H9 (cell line): ENCODE results near the gene ITGB3. TPM values are rescaled to one million over a fixed set of nuclear protein-coding genes. Genes with fewer than 3 reads are reported as not detected.

ENCODE experiments used
- DNase-seq: peaks from one replicate; pipeline ENCODE4 v3.0.0-alpha.2; 2017
- H2AFZ ChIP-seq: one replicate; pipeline ENCODE4 v1.6.1; 2013; ENCODE audit warnings: mild to moderate bottlenecking, low read length, control low read depth, moderate library complexity
- H2AK5ac ChIP-seq: 2 replicates; pipeline ENCODE4 v1.6.1; 2013; ENCODE audit warnings: low read length, control low read depth, mixed read lengths; ENCODE audit not compliant: insufficient read length
- H2BK120ac ChIP-seq: one replicate; pipeline ENCODE4 v1.6.1; 2013; ENCODE audit warnings: low read depth, mild to moderate bottlenecking, low read length, control low read depth, inconsistent platforms; ENCODE audit not compliant: poor library complexity, severe bottlenecking
- H2BK12ac ChIP-seq: 2 replicates; pipeline ENCODE4 v1.6.1; 2013; ENCODE audit warnings: low read length, control low read depth, mixed read lengths, low read depth; ENCODE audit not compliant: insufficient read length
- H2BK15ac ChIP-seq: 2 replicates; pipeline ENCODE4 v1.6.1; 2013; ENCODE audit warnings: low read depth, low read length, control low read depth
- H2BK20ac ChIP-seq: one replicate; pipeline ENCODE4 v1.6.1; 2013; ENCODE audit warnings: low read depth, mild to moderate bottlenecking, low read length, control low read depth, inconsistent platforms; ENCODE audit not compliant: poor library complexity, severe bottlenecking
- H2BK5ac ChIP-seq: 2 replicates; pipeline ENCODE4 v1.6.1; 2013; ENCODE audit warnings: low read length, control low read depth, mixed read lengths; ENCODE audit not compliant: insufficient read length
- H3K14ac ChIP-seq: 2 replicates; pipeline ENCODE4 v1.6.1; 2013; ENCODE audit warnings: low read length, control low read depth; ENCODE audit not compliant: insufficient read depth
- H3K18ac ChIP-seq: 2 replicates; pipeline ENCODE4 v1.6.1; 2013; ENCODE audit warnings: low read depth, mild to moderate bottlenecking, mixed read lengths, low read length, control low read depth; ENCODE audit not compliant: insufficient read length
- H3K23ac ChIP-seq: 2 replicates; pipeline ENCODE4 v1.6.1; 2013; ENCODE audit warnings: low read length, control low read depth, mixed read lengths, low read depth; ENCODE audit not compliant: insufficient read length
- H3K23me2 ChIP-seq: 2 replicates; pipeline ENCODE4 v1.6.1; 2013; ENCODE audit warnings: low read depth, mild to moderate bottlenecking, mixed read lengths, low read length, control low read depth; ENCODE audit not compliant: insufficient read length, poor library complexity, severe bottlenecking
- H3K27ac ChIP-seq: 2 replicates; pipeline ENCODE4 v1.5.1; 2013; ENCODE audit warnings: low read length, control low read depth, mixed read lengths, low read depth; ENCODE audit not compliant: insufficient read length
- H3K27me3 ChIP-seq: 2 replicates; pipeline ENCODE4 v1.6.1; 2013; ENCODE audit warnings: low read length, control low read depth, inconsistent platforms; ENCODE audit not compliant: insufficient read depth
- H3K4ac ChIP-seq: 2 replicates; pipeline ENCODE4 v1.6.1; 2013; ENCODE audit warnings: low read depth, mild to moderate bottlenecking, control low read depth, inconsistent platforms, low read length, moderate library complexity
- H3K4me1 ChIP-seq: 2 replicates; pipeline ENCODE4 v1.6.1; 2013; ENCODE audit warnings: low read length, control low read depth, inconsistent platforms; ENCODE audit not compliant: insufficient read depth
- H3K4me2 ChIP-seq: 2 replicates; pipeline ENCODE4 v1.6.1; 2013; ENCODE audit warnings: low read length, control low read depth, mixed read lengths; ENCODE audit not compliant: insufficient read length, insufficient read depth
- H3K56ac ChIP-seq: 2 replicates; pipeline ENCODE4 v1.6.1; 2013; ENCODE audit warnings: low read depth, mild to moderate bottlenecking, mixed read lengths, low read length, control low read depth; ENCODE audit not compliant: insufficient read length
- H3K79me1 ChIP-seq: 2 replicates; pipeline ENCODE4 v1.6.1; 2013; ENCODE audit warnings: low read depth, mild to moderate bottlenecking, moderate library complexity, low read length, control low read depth, inconsistent platforms; ENCODE audit not compliant: insufficient read depth, poor library complexity, severe bottlenecking
- H3K79me2 ChIP-seq: 2 replicates; pipeline ENCODE4 v1.6.1; 2013; ENCODE audit warnings: low read length, control low read depth, inconsistent platforms; ENCODE audit not compliant: insufficient read depth
- H3K9ac ChIP-seq: 2 replicates; pipeline ENCODE4 v1.6.1; 2013; ENCODE audit warnings: low read length, control low read depth, mixed read lengths; ENCODE audit not compliant: insufficient read length; ENCODE audit errors: extremely low read depth
- H3K9me3 ChIP-seq: one replicate; pipeline ENCODE4 v1.6.1; 2013; ENCODE audit warnings: low read depth, low read length, inconsistent platforms; ENCODE audit not compliant: control insufficient read depth
- H3T11ph ChIP-seq: one replicate; pipeline ENCODE4 v1.6.1; 2013; ENCODE audit warnings: mild to moderate bottlenecking, low read length, control low read depth, inconsistent platforms
- H4K20me1 ChIP-seq: one replicate; pipeline ENCODE4 v1.6.1; 2013; ENCODE audit not compliant: control insufficient read depth, insufficient read length, insufficient read depth
- H4K5ac ChIP-seq: 2 replicates; pipeline ENCODE4 v1.6.1; 2013; ENCODE audit warnings: low read depth, mild to moderate bottlenecking, mixed read lengths, low read length, control low read depth; ENCODE audit not compliant: insufficient read length
- H4K8ac ChIP-seq: replicated peaks from 2 replicates; pipeline ENCODE4 v1.6.1; 2013; ENCODE audit warnings: low read length, control low read depth, mixed read lengths, low read depth; ENCODE audit not compliant: insufficient read length
- H4K91ac ChIP-seq: 2 replicates; pipeline ENCODE4 v1.6.1; 2013; ENCODE audit warnings: low read depth, mild to moderate bottlenecking, moderate library complexity, mixed read lengths, low read length, control low read depth; ENCODE audit not compliant: insufficient read length
- H3K27ac Mint-ChIP-seq, 3 experiments: 2 replicates in 2 of 3; 3 replicates in 1 of 3; pipeline ENCODE4 v1.8.0; 2020 to 2021; ENCODE audit warnings: mixed read lengths in 3 of 3, mild to moderate bottlenecking in 1 of 3, moderate library complexity in 1 of 3
- H3K27me3 Mint-ChIP-seq: 2 replicates; pipeline ENCODE4 v1.8.0; 2021; ENCODE audit warnings: low read depth, mild to moderate bottlenecking, moderate library complexity, mixed read lengths
- H3K36me3 Mint-ChIP-seq, 3 experiments: 2 replicates in 2 of 3; 3 replicates in 1 of 3; pipeline ENCODE4 v1.8.0; 2020 to 2021; ENCODE audit warnings: low read depth in 3 of 3, mixed read lengths in 3 of 3; ENCODE audit not compliant: insufficient read depth in 1 of 3
- H3K4me1 Mint-ChIP-seq, 2 experiments: 2 replicates each; pipeline ENCODE4 v1.8.0; 2020; ENCODE audit warnings: mixed read lengths in 2 of 2
- H3K4me3 Mint-ChIP-seq, 2 experiments: 2 replicates in 1 of 2; 3 replicates in 1 of 2; pipeline ENCODE4 v1.8.0; 2020 to 2021; ENCODE audit warnings: mild to moderate bottlenecking in 2 of 2, mixed read lengths in 2 of 2, moderate library complexity in 1 of 2
- H3K9me3 Mint-ChIP-seq, 2 experiments: 2 replicates in 1 of 2; 3 replicates in 1 of 2; pipeline ENCODE4 v1.8.0; 2020; ENCODE audit warnings: mild to moderate bottlenecking in 2 of 2, mixed read lengths in 2 of 2, moderate library complexity in 1 of 2
- CTCF ChIP-seq: fragments of 200-600 bp; sonication (generic); conservative IDR thresholded peaks from 3 replicates; pipeline ENCODE4 v1.8.0; 2021; ENCODE audit warnings: antibody characterized with exemption, mild to moderate bottlenecking
- WGBS: extraction: QIAGEN DNeasy Blood & Tissue Kit; methylation state at CpG from one replicate; pipeline ENCODE4 v1.1.7; 2013; ENCODE audit warnings: missing lambda C conversion rate, low lambda C conversion rate, mixed read lengths; ENCODE audit not compliant: insufficient read length; ENCODE audit errors: extremely low coverage; 5-methylcytosine and 5-hydroxymethylcytosine counted together
- total RNA-seq: library from RNA; stranded (reverse); gene quantifications from 2 replicates; pipeline ENCODE4 v1.2.1, GENCODE V29; 2021

ITGB3 gene
- total RNA-seq, 1 experiment from 2014 or later = not detected

DNA sequence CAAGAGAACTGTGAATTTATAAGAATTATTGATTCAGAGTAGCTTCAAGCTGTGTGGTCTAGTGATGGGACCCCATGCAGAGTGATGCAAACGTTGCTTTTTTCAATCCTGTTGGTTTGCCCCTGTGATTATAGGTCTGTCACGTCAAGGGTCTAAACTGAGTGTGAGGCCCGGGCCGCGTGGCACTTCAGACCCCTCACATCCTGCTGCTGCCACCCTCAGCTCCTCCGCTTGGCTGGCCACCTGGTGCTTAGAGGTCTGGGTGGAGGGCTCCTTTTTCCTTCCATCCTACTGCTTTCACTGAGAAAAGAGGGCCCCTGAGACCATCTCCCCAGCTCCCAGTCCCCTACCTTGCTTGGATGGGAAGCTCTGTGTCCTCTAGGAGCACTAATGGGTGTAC, 32.5 kb upstream of the ITGB3 start:
- Histone ChIP-seq H3K4me1 (peaks cover 5% of the 10 kb centered on the region; the same call in 1 of the 2 replicates), H3K4me2 (no peak overlapping the region), H2BK5ac (no peak overlapping the region)

More for the DNA sequence above, 32.5 kb upstream of the ITGB3 start:
- no CpG with 5 or more reads among the region's 6 CpGs for WGBS
- Histone ChIP-seq H3K79me1 (no peaks in the 10 kb centered on the region), H3K27me3 (no peaks in the 10 kb centered on the region), H3K9me3 (no peaks in the 10 kb centered on the region), H2AK5ac (no peak overlapping the region), H4K20me1 (no peaks in the 10 kb centered on the region), H2BK20ac (no peak overlapping the region), H3K79me2 (no peaks in the 10 kb centered on the region), H2BK12ac (no peak overlapping the region), H3K18ac (no peak overlapping the region), H3K56ac (no peak overlapping the region), H3K4ac (no peak overlapping the region), H2BK120ac (no peak overlapping the region), H3K14ac (no peak overlapping the region), H2AFZ (no peak overlapping the region), H3K23ac (no peak overlapping the region), H4K5ac (no peak overlapping the region), H4K8ac (no peak overlapping the region), H3K23me2 (no peaks in the 10 kb centered on the region), H3T11ph (no peak overlapping the region), H3K9ac (no peak overlapping the region), H2BK15ac (no peak overlapping the region), H4K91ac (no peak overlapping the region), H3K27ac (no peak overlapping the region)
- Mint-ChIP-seq H3K27ac (no peak overlapping the region), H3K9me3 (peaks cover 13 to 22% of the 10 kb centered on the region in 2 experiments), H3K27me3 (peaks cover 32% of the 10 kb centered on the region), H3K36me3 (peaks cover 0 to 13% (median 9%) of the 10 kb centered on the region in 3 experiments; a peak in 4 of 7 replicates), H3K4me1 (peaks cover 20 to 21% of the 10 kb centered on the region in 2 experiments), H3K4me3 (no peak overlapping the region)
- DNase-seq = no peak
- no peak for TF ChIP-seq CTCF
